Femur (tissue), 1 donor: ENCODE data around the gene ACOT4.
"Not testable (repeated sequence)": the region's sequence is repeated elsewhere in the genome, so short reads cannot be mapped to it uniquely, and the experiment has no call there.

ENCODE experiments used
- DNase-seq: peaks from one replicate; pipeline ENCODE4 v3.0.0-alpha.2; 2017

Gene ACOT4

DNA sequence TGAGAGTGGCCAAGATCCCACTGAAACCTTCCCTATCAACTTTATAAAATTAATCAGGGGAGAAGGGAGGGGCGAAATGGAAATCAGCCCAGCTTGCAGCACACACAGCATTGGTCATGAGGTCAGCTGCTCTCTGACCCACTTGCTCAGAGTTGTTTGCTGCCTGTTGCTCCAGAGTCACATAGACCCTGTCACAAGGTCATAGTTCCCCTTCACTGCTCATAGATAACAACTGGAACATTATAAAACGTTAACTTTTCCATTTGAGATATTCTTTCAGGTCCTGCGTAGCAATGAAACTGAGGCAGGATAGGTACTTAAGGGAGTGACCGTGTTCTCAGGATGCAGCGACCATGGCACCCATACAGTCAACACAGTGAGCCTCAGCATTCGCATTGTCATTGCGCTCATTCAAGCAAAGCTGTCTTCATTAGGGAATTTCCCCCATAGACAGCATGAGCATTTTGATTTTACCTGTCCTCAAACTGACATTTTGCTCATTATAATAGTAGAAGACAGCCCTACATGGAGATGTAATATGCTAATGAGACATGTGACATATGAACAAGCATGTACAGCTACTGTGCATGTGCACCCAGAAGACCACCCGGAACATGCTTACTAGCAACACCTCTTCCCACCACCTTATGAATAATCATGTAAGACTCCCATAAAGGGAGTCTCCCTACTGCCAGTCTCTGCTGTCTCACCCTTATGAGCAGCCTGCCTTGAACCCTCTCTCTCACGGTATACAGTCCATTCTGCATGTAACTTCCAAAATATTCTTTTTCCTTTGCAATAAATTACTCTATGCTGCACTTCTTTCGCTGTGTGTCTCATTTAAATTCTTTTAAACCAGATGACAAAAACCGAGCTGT lies 9.3 kb upstream of the ACOT4 start:
- not testable (repeated sequence) for DNase-seq

DNA sequence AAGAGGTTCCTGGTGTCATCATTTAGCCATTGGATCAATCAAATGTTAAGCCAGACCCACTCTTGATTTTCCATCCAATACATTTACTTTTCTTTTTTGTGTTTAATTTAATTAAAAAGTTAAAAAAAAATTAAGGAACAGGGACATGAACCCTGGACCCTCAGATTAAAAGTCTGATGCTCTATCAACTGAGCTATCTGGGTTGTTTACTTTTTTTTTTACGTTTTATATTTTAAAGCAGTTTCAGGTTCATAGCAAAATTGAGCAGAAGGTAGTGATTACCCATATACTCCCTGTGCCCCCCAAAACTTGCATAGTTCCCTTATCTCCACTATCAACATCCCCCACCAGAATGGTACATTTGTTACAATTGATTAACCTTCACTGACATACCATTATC lies 3.0 kb upstream of the ACOT4 start:
- no peak for DNase-seq

DNA sequence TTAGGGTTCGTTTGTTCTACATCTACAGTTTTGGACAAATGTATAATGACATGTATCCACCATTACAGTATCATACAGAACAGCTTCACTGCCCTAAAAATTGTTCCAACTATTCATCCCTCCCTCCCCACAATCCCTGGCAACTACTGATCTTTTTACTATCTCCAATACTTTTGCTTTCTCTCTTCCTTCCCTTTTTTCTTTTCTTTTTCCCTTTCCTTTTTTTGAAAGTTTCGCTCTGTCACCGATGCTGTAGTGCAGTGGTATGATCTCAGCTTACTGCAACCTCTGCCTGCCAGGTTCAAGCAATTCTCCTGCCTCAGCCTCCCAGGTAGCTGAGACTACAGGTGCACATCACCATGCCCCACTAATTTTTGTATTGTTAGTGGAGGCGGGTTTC lies 2.6 kb upstream of the ACOT4 start:
- no peak for DNase-seq

DNA sequence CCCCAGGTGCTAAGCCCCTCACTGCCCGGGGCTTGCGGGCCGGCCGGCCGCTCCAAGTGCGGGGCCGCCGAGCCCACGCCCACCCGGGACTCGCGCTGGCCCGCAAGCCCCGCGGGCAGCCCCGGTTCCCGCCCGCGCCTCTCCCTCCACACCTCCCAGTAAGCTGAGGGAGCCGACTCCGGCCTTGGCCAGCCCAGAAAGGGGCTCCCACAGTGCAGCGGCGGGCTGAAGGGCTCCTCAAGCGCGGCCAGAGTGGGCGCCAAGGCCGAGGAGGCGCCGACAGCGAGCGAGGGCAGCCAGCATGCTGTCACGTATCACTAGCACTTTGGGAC lies 1.0 kb upstream of the ACOT4 start:
- DNase-seq = not testable (repeated sequence)

DNA sequence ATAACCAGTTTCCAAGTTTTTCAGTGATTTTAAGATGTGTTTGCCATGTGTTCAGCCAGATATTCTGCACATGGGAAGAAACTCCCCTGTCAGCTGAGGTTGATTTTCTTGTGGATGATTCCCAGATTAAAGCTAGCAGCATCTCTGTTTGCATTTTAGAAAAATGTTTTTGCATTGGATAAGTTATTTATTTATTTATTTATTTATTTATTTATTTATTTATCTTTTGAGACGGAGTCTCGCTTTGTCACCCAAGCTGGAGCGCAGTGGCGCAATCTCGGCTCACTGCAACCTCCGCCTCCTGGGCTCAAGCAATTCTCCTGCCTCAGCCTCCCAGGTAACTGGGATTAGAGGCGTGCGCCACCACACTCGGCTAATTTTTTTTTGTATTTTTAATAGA lies 2.8 kb downstream of the ACOT4 start:
- DNase-seq = no peak

DNA sequence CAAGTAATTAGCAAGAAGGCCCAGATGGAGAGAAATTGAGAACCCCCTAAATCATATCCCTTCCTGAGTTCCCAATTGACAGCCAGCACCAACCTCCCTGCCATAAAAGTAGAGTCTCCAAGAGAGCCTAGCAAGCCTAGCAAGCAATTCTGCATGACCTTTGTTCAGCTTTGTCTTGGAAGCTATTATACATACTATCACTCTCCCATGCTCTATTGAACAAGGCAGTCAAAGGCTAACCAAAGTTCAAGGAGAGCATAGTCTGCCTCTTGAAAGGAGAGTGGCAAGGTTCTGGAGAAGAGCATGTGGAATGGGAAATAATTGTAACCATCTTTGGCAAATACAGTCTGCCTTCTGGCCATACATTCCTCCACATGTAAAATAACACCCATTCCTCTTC lies 7.8 kb downstream of the ACOT4 start:
- DNase-seq = no peak

DNA sequence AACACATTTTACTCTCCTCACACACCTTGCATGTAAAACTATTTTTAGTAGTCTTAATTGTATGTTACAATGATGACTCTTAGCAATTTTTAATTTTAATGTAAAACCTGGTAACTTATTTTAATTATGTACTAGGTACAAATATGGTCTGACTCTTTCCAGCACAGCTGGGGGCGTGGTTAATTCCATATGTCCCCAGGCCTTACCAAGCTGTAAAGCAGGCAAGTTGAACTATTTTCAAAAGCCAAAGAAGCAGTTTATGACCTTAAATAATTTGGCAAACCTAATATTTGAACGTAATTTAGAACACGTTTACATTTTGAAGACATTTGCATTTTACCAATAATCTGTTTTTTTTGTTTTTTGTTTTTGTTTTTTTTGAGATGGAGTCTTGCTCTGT lies 11.3 kb downstream of the ACOT4 start:
- no peak for DNase-seq

DNA sequence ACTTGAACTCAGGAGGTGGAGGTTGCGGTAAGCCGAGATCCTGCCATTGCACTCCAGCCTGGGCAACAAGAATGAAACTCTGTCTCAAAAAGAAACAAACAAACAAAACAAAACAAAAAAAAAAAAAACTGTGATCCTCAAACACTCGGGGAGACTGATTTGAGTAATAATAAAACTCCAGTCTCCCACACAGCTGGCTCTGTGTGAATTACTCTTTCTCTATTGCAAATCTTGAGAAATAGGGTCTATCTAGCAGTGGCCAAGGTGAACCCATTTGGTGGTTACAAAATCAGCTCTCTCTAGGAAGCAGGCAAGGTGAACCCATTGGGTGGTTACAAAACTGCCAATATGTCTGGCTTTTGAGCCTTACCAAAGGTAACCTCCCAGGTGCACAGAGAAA lies 14.6 kb downstream of the ACOT4 start:
- no peak for DNase-seq

DNA sequence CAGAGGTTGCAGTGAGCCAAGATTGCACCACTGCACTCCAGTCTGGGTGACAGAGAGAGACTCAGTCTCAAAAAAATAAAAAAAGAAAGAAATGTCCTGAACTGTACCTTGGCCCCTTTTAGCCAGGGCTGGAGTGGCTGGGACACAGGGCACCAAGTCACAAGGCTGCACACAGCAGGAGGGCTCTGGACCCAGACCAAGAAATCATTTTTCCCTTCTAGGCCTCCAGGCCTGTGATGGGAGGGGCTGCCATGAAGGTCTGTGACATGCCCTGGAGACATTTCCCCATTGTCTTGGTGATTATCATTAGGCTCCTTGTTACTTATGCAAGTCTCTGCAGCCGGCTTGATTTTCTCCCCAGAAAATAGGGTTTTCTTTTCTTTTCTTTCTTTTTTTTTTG lies 15.6 kb downstream of the ACOT4 start:
- DNase-seq = no peak

DNA sequence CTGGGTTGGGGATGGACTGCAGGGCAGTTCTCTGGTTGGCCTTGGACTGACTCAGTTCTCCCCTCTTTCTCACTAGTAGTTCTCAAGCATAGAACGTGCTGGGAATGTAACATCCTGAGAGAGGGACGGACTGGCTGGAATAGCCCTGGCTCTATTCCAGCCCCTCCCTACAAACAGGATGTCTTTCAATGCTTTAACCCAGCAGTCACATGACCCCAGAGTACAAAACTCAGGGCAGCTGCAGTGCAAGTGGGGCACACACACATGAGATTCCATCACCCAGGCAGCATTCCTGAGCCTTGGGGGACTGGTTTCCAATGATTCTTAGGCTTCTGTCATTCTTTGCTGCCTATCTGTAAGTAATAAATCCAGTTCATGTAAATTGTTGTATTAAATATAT lies 19.0 kb downstream of the ACOT4 start:
- no peak for DNase-seq

DNA sequence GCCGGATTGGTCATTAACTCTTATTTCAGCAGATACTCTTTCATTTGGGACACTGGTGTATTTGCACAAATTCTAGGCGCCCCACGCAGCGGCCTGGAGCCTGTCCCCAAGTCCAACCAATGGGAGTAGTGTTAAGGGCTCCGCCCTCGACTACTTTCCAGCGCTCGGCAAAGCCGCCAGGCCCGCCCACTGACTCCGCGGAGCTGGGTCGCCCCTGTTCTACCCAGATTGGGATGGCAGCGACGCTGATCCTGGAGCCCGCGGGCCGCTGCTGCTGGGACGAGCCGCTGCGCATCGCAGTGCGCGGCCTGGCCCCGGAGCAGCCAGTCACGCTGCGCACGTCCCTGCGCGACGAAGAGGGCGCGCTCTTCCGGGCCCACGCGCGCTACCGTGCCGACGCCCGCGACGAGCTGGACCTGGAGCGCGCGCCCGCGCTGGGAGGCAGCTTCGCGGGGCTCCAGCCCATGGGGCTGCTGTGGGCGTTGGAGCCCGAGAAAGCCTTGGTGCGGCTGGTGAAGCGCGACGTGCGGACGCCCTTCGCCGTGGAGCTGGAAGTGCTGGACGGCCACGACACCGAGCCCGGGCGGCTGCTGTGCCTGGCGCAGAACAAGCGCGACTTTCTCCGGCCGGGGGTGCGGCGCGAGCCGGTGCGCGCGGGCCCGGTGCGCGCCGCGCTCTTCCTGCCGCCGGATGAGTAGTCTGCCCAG lies 20.8 kb downstream of the ACOT4 start, which contains the start of gene ACOT6:
ACOT6 (plus strand) TSS at position 179 of the 707 bp plus-strand sequence; CDS start at position 234, 55 bp downstream.
- peak; percentile 87 for DNase-seq

DNA sequence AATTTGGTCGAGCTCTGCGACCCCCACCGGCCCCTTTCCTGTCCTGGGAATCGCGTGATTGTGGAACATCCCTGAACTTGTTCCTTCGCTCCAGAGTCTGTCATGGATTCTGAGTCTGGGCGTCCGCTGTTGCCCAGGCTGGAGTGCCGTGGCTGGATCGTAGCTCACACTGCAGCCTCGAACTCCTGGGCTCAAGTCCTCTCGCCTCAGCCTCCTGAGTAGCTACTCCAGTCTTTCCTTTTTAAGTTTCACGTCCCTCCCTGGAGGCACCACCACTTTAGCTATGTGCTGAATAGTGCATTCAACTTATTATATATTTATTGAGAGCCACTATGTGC lies 21.3 kb downstream of the ACOT4 start:
- no peak for DNase-seq

DNA sequence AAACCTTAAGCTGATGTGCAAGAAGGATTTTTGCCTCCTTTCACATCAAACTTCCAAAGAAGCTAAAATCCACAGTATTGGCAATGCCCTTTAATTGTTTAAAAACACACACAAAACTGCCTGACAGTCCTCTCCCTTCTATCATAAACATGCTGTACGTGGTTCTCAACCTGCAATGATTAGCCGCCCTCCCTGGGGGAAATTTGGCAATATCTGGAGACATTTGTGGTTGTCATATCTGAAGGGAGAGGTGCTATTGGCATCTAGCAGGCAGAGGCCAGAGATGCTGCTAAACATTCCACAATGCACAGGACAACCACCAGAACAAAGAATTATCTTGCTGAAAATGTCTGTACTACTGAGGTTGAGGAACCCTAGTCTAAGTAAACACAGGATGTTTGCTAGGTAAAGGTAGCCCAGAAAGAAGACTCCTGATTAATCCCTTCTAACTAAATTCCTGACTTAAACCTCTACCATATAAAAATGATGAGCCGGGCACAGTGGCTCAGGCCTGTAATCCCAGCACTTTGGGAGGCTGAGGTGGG lies 21.8 kb downstream of the ACOT4 start:
- DNase-seq = no peak

DNA sequence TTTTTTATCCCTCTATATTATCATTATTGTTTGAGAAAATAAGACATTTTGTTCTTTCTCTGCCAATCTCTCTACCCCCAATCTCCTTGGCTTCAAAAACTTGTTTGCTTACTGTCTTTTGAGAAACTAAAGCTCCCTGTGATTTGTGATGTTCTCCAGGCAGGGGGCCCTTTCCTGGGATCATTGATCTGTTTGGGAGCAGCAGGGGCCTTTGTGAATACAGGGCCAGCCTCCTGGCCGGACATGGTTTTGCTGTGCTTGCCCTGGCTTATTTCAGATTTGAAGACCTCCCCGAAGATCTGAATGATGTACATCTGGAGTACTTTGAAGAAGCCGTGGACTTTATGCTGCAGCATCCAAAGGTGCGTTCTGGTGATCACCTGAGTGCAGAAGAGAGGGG lies 25.2 kb downstream of the ACOT4 start:
- no peak for DNase-seq

DNA sequence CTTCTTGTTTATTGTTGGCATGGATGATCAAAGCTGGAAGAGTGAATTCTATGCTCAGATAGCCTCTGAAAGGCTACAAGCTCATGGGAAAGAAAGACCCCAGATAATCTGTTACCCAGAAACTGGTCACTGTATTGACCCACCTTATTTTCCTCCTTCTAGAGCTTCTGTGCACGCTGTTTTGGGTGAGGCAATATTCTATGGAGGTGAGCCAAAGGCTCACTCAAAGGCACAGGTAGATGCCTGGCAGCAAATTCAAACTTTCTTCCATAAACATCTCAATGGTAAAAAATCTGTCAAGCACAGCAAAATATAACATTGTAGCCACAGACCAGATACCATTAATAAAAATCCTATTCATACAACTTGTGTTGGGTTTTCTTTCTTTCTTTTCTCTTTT lies 27.9 kb downstream of the ACOT4 start:
- no peak for DNase-seq

DNA sequence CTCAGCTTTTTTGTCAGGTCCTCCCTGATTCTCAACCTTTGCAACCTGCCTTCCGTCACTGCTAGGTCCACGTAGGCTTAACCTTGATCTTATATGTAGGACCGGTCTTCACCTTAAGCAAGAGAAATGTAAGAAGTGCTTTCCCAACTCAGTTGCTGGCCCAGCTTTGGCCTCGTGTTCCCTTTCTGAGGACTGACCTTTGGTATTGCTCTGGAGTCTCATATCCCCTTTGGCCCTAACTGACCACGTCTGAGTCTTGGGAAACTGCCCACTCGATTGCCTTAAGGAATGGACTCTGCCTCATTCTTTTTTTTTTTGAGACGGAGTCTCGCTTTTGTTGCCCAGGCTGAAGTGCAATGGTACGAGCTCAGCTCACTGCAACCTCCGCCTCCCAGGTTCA lies 28.6 kb downstream of the ACOT4 start:
- no peak for DNase-seq

DNA sequence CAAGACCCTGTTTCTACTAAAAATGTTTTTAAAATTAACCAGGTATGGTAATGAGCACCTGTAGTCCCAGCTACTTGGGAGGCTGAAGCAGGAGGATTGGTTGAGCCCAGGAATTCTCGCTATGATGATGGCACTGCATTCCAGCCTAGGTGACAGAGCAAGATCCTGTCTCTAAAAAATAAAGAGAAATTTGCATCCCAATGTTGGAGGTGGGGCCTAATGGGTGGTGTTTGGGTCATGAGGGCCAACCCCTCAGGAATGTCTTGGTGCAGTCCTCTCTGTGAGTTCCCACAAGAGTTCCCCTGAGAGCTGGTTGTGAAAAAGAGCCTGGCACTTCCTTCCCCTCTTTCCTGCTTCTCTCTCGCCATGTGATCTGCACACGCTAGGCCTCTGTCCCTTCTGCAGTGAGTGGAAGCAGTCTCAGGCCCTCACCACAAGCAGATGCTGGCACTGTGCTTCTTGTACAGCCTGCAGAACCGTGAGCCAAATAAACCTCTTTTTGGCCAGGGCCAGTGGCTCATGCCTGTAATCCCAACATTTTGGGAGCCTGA lies 31.9 kb downstream of the ACOT4 start:
- no peak for DNase-seq

DNA sequence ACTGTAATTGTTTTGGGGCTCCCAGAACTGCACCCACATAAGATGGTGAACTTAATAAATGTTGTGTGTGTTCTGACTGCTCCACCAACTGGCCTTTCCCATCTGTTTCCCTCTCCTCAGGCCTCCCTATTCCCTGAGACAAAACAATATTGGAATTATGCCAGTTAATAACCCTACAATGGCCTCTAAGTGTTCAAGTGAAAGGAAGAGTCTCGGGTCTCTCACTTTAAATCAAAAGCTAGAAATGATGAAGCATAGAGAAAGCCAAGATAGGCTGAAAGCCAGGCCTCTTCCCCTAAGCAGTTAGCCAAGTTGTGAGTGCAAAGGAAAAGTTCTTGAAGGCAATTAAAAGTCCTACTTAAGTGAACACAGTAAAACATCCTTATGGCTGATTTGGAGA lies 34.0 kb downstream of the ACOT4 start:
- no peak for DNase-seq

DNA sequence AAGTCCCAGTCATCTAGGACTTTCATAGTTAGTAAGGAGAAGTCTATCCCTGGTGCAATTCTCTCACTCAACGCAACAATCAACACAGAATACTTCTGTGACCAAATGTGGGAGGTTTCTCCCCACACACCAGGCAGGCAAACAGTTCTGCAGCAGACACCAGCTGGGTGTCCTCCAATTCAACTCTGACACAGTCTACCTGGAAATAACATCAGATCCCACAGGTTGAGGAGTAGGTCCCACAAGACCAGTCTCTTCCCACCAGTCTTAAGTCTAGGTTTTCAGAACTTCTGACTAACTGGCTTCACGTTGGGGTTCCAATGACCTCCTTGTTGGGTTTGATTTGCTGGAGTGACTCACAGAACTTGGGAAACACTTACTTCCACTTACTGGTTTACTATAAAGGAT lies 35.5 kb downstream of the ACOT4 start:
- DNase-seq = no peak

DNA sequence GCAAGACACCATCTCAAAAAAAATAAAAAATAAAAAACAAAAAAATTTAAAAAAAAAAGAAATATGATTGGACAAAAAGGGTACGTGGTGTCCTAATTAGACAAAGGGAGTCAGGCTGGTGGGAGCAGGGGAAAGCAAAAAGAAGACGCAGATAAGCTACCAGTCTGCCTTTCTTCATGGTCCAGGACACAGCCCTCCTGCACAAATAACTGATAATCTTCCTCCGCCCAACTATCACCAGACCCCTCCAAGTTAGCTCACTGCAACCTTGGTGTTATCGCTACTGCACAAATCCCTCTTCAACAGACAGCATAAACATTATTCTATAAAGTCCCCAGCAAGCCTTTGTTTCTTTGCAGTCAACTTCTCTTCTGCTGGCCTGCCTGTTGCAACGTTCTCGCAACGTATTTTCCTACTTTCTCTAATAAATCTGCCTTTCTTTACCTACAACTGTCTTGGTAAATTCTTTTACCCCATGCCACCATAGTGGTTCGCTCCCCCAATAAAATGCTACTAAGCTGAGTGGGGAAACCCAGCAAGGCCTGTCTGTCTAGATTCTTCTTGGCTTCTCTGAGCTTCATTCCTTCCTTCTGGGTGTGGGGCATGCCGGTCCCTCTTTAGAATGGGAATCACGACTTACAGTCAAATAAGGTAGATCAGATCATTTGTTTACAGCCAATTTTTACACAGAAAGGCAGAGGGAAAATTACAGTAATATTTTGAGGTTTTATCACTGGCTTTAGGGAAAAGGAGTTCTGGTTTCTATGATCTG lies 38.5 kb downstream of the ACOT4 start:
- DNase-seq = no peak

DNA sequence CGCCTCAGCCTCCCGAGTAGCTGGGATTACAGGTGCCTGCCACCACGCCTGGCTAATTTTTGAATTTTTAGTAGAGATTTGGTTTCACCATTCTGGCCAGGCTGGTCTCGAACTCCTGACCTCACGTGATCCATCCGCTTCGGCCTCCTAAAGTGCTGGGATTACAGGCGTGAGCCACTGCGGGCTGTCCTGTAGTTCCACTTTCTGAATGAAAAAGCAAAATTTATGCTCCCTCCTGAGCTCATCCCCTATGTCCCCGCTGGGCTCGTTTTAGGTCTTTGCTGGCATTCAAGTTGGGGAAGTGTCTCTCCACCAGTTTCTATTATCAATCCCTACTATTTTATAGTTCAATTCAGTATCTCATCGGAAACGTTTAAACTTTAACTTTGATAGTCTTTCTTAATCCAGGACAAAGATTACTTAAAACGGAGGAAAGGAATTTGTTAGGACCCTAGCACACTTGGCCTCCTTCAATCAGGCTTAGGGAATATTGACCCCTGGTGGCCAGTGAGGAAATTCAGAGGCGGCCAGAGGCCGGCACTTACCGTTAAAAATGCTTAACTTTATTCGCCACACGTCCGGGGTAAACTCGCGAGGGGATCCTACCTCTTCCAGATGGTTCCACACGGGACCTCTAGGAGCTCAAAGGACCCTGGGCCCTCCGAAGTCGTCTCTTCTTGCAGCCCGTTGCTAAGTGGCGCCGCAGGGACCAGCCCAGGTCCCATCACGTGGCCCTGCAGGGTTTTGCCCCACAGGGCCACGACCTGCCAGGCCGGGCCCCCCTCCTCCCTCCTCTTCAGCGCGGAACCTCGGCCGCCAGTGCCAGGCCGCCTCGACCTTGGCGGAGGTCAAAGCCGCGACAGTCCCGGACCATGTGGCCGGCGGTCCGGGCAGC lies 41.7 kb downstream of the ACOT4 start:
- peak; percentile 71 for DNase-seq
